Brain microvascular endothelial cell (primary cell): ENCODE measurements around the gene HAND2.

Experiments
- DNase-seq: peaks from one replicate; pipeline ENCODE4 v3.0.0-alpha.2; 2020
- H3K27ac ChIP-seq: fragments of 250-450 bp; sonication (Bioruptor Pico); 2 replicates; pipeline ENCODE4 v1.5.1; 2020; ENCODE audit warnings: mild to moderate bottlenecking, moderate library complexity
- H3K27me3 ChIP-seq: fragments of 250-450 bp; sonication (Bioruptor Pico); replicated peaks from 2 replicates; pipeline ENCODE4 v1.5.1; 2020; ENCODE audit warnings: mild to moderate bottlenecking
- H3K36me3 ChIP-seq: fragments of 250-450 bp; sonication (Bioruptor Pico); replicated peaks from 2 replicates; pipeline ENCODE4 v1.5.1; 2020; ENCODE audit warnings: mild to moderate bottlenecking
- H3K4me3 ChIP-seq: 2 replicates; pipeline ENCODE4 v1.5.1; 2011; ENCODE audit warnings: low read depth, mild to moderate bottlenecking, control low read depth, low read length, moderate library complexity
- CTCF ChIP-seq: IDR thresholded peaks from 2 replicates; pipeline ENCODE4 v1.5.1; 2011; ENCODE audit warnings: low read depth, mild to moderate bottlenecking, moderate library complexity, low read length, control low read depth, inconsistent platforms; ENCODE audit errors: missing control alignments
- in situ Hi-C: cut with HindIII; loops from 2 replicates; pipeline ENCODE4 v1.10.0; 2017; ENCODE audit warnings: low sequenced_read_pairs, low pct_ligation_motif_present

The HAND2 gene

GRCh38 chr4:173529477-173530325 lies at the start of gene HAND2:
HAND2 (minus strand) TSS chr4:173530229; CDS start chr4:173529289, 940 bp downstream.
- H3K36me3 ChIP-seq, result no peaks in the 10 kb centered on the region
- DNase-seq, result no peak
- in situ Hi-C loops, result no loop called here
- no peak for TF ChIP-seq CTCF
- peaks cover 92% of the 10 kb centered on the region for H3K27me3 ChIP-seq
- H3K4me3 ChIP-seq, result peak within 1 kb of the TSS; percentile 9
- H3K27ac ChIP-seq, result no peak within 1 kb of the TSS

GRCh38 chr4:173578956-173579355 lies 48.9 kb upstream of the HAND2 start:
- no peak for DNase-seq
- Histone ChIP-seq H3K27ac (no peak overlapping the region), H3K36me3 (no peaks in the 10 kb centered on the region), H3K27me3 (no peaks in the 10 kb centered on the region), H3K4me3 (no peak overlapping the region)
- TF ChIP-seq CTCF, result no peak
- in situ Hi-C loops, result no loop called here

GRCh38 chr4:173577963-173578362 lies 47.9 kb upstream of the HAND2 start:
- in situ Hi-C loops, result no loop called here
- Histone ChIP-seq H3K27ac (no peak overlapping the region), H3K4me3 (no peak overlapping the region), H3K36me3 (no peaks in the 10 kb centered on the region), H3K27me3 (no peaks in the 10 kb centered on the region)
- no peak for TF ChIP-seq CTCF
- DNase-seq, result no peak

GRCh38 chr4:173575482-173576152 lies 45.6 kb upstream of the HAND2 start:
- in situ Hi-C loops, result no loop called here
- no peak for TF ChIP-seq CTCF
- H3K27ac ChIP-seq, result no peak overlapping the region
- no peak overlapping the region for H3K4me3 ChIP-seq
- no peak for DNase-seq
- no peaks in the 10 kb centered on the region for H3K36me3 ChIP-seq
- no peaks in the 10 kb centered on the region for H3K27me3 ChIP-seq

- no peaks in the 10 kb centered on the region for H3K27me3 ChIP-seq
- no peak for DNase-seq
- no peak overlapping the region for H3K27ac ChIP-seq
- no peaks in the 10 kb centered on the region for H3K36me3 ChIP-seq
- no peak overlapping the region for H3K4me3 ChIP-seq
- TF ChIP-seq CTCF, result no peak
- in situ Hi-C loops, result no loop called here
These were observed 43.7 kb upstream of the HAND2 start for GRCh38 chr4:173573725-173574124.
